DOHH2 (cell line): Measurements from ENCODE around the gene CHODL.

Experiments used
- H3F3A ChIP-seq: fragments of 200-600 bp; sonication (generic), shearing (Covaris generic); 2 replicates; pipeline ENCODE4 v1.6.0; 2016; ENCODE audit warnings: antibody characterized with exemption, mild to moderate bottlenecking; ENCODE audit not compliant: control insufficient read depth, insufficient read depth
- H3K27ac ChIP-seq: fragments of 200-600 bp; sonication (generic); 2 replicates; pipeline ENCODE4 v1.5.1; 2014; ENCODE audit warnings: low read depth, mild to moderate bottlenecking, low read length, moderate library complexity
- H3K27me3 ChIP-seq: fragments of 200-600 bp; sonication (generic); 2 replicates; pipeline ENCODE4 v1.6.1; 2014; ENCODE audit warnings: mild to moderate bottlenecking, low read length, mixed read lengths; ENCODE audit not compliant: control insufficient read depth
- H3K36me3 ChIP-seq: fragments of 200-600 bp; sonication (generic); 2 replicates; pipeline ENCODE4 v1.6.1; 2014; ENCODE audit warnings: mild to moderate bottlenecking, low read length, moderate library complexity, mixed read lengths; ENCODE audit not compliant: control insufficient read depth
- H3K4me1 ChIP-seq: fragments of 200-600 bp; sonication (generic); 2 replicates; pipeline ENCODE4 v1.6.1; 2014; ENCODE audit warnings: mild to moderate bottlenecking, low read length, mixed read lengths; ENCODE audit not compliant: control insufficient read depth
- H3K4me2 ChIP-seq: fragments of 200-600 bp; sonication (generic); 2 replicates; pipeline ENCODE4 v1.6.0; 2014; ENCODE audit warnings: mild to moderate bottlenecking, low read length, moderate library complexity
- H3K4me3 ChIP-seq: fragments of 200-600 bp; sonication (generic); 2 replicates; pipeline ENCODE4 v1.5.1; 2014; ENCODE audit warnings: mild to moderate bottlenecking, low read length, mixed read lengths
- H3K79me2 ChIP-seq: fragments of 200-600 bp; sonication (generic); 2 replicates; pipeline ENCODE4 v1.6.1; 2014; ENCODE audit warnings: mild to moderate bottlenecking, low read length, mixed read lengths; ENCODE audit not compliant: control insufficient read depth
- H3K9me2 ChIP-seq: fragments of 200-600 bp; sonication (generic); replicated peaks from 2 replicates; pipeline ENCODE4 v1.6.1; 2014; ENCODE audit warnings: mild to moderate bottlenecking, low read length, mixed read lengths; ENCODE audit not compliant: control insufficient read depth
- H3K9me3 ChIP-seq: fragments of 200-600 bp; sonication (generic); 2 replicates; pipeline ENCODE4 v1.6.1; 2014; ENCODE audit warnings: antibody characterized with exemption, low read length, mixed read lengths; ENCODE audit not compliant: control insufficient read depth, insufficient read depth
- H4K20me1 ChIP-seq: fragments of 200-600 bp; sonication (generic); 2 replicates; pipeline ENCODE4 v1.6.0; 2014; ENCODE audit warnings: low read depth, mild to moderate bottlenecking, antibody characterized with exemption, low read length, moderate library complexity; ENCODE audit not compliant: control insufficient read depth, insufficient read depth
- CTCF ChIP-seq: fragments of 200-600 bp; sonication (generic); IDR thresholded peaks from one replicate; pipeline ENCODE4 v1.5.1; 2014; ENCODE audit warnings: antibody characterized with exemption, mild to moderate bottlenecking, low read depth, low read length; ENCODE audit not compliant: poor library complexity, severe bottlenecking
- EZH2phosphoT487 ChIP-seq: fragments of 200-600 bp; sonication (generic); IDR thresholded peaks from 2 replicates; pipeline ENCODE4 v1.6.1; 2017; ENCODE audit warnings: borderline replicate concordance, mild to moderate bottlenecking, antibody characterized with exemption, low read length, moderate library complexity, mixed read lengths

CHODL gene

GRCh38 chr21:18251065-18251464 is 6.4 kb downstream of the CHODL start:
- Histone ChIP-seq H3K4me3 (no peak overlapping the region), H3K4me2 (no peak overlapping the region), H3K9me2 (no peaks in the 10 kb centered on the region), H3K79me2 (no peaks in the 10 kb centered on the region), H3F3A (no peaks in the 10 kb centered on the region), H3K36me3 (no peaks in the 10 kb centered on the region), H3K27me3 (no peaks in the 10 kb centered on the region), H3K27ac (no peak overlapping the region), H3K4me1 (no peaks in the 10 kb centered on the region), H3K9me3 (no peaks in the 10 kb centered on the region), H4K20me1 (no peaks in the 10 kb centered on the region)
- TF ChIP-seq CTCF: no peak
- no peak for TF ChIP-seq EZH2phosphoT487

- Histone ChIP-seq H3F3A (no peaks in the 10 kb centered on the region), H3K4me1 (no peaks in the 10 kb centered on the region), H4K20me1 (no peaks in the 10 kb centered on the region), H3K4me2 (no peak overlapping the region), H3K27ac (no peak overlapping the region), H3K9me3 (no peaks in the 10 kb centered on the region), H3K4me3 (no peak overlapping the region), H3K27me3 (no peaks in the 10 kb centered on the region), H3K79me2 (no peaks in the 10 kb centered on the region), H3K9me2 (no peaks in the 10 kb centered on the region), H3K36me3 (no peaks in the 10 kb centered on the region)
- no peak for TF ChIP-seq EZH2phosphoT487
- no peak for TF ChIP-seq CTCF
Observed at GRCh38 chr21:18252256-18252655, 7.6 kb downstream of the CHODL start.

- H3K9me3 ChIP-seq: no peaks in the 10 kb centered on the region
- H3K9me2 ChIP-seq: no peaks in the 10 kb centered on the region
- H4K20me1 ChIP-seq: no peaks in the 10 kb centered on the region
- no peaks in the 10 kb centered on the region for H3K27me3 ChIP-seq
- H3K4me3 ChIP-seq: no peak overlapping the region
- no peaks in the 10 kb centered on the region for H3K36me3 ChIP-seq
- no peaks in the 10 kb centered on the region for H3K79me2 ChIP-seq
- no peak for TF ChIP-seq EZH2phosphoT487
- no peaks in the 10 kb centered on the region for H3K4me1 ChIP-seq
- no peaks in the 10 kb centered on the region for H3F3A ChIP-seq
- no peak overlapping the region for H3K27ac ChIP-seq
- H3K4me2 ChIP-seq: no peak overlapping the region
Observed at GRCh38 chr21:18252680-18253079, 8.0 kb downstream of the CHODL start.

- H3K36me3 ChIP-seq: no peaks in the 10 kb centered on the region
- H3K9me3 ChIP-seq: no peaks in the 10 kb centered on the region
- no peaks in the 10 kb centered on the region for H3K27me3 ChIP-seq
Observed at GRCh38 chr21:18253221-18253620, 8.6 kb downstream of the CHODL start.

More at GRCh38 chr21:18253221-18253620, 8.6 kb downstream of the CHODL start:
- Histone ChIP-seq H3K4me3 (no peak overlapping the region), H3K9me2 (no peaks in the 10 kb centered on the region), H3K27ac (no peak overlapping the region), H3K79me2 (no peaks in the 10 kb centered on the region), H3F3A (no peaks in the 10 kb centered on the region), H3K4me1 (no peaks in the 10 kb centered on the region), H3K4me2 (no peak overlapping the region), H4K20me1 (no peaks in the 10 kb centered on the region)
- TF ChIP-seq EZH2phosphoT487: no peak
